HG03135 (cell line): ENCODE measurements around the gene DHRS7B.
"Not testable (repeated sequence)": the region's sequence is repeated elsewhere in the genome, so short reads cannot be mapped to it uniquely, and the experiment has no call there.

ENCODE experiments used
- ATAC-seq: cut with Tn5 transposase; IDR thresholded peaks from one replicate; pipeline ENCODE4 v1.9.1; 2021; ENCODE audit warnings: mild to moderate bottlenecking, moderate library complexity; ENCODE audit not compliant: unreplicated experiment

The DHRS7B gene

GRCh38 chr17:21176773-21177395, 50.1 kb downstream of the DHRS7B start:
- no peak for ATAC-seq

- ATAC-seq: no peak
These were observed 50.6 kb downstream of the DHRS7B start for GRCh38 chr17:21177401-21177800.

- ATAC-seq: no peak
These were observed 51.3 kb downstream of the DHRS7B start for GRCh38 chr17:21177854-21178600.

GRCh38 chr17:21183468-21183867, 56.7 kb downstream of the DHRS7B start:
- ATAC-seq: no peak

- no peak for ATAC-seq
These were observed 57.8 kb downstream of the DHRS7B start for GRCh38 chr17:21184570-21184969.

GRCh38 chr17:21185061-21185460, 58.3 kb downstream of the DHRS7B start:
- no peak for ATAC-seq

- ATAC-seq: no peak
These were observed 59.8 kb downstream of the DHRS7B start for GRCh38 chr17:21186399-21187187.

- ATAC-seq: no peak
These were observed 62.6 kb downstream of the DHRS7B start for GRCh38 chr17:21189361-21189760.

GRCh38 chr17:21190078-21190477, 63.3 kb downstream of the DHRS7B start:
- no peak for ATAC-seq

- ATAC-seq: no peak
These were observed 64.9 kb downstream of the DHRS7B start for GRCh38 chr17:21191698-21192097.

GRCh38 chr17:21192414-21192813, 65.7 kb downstream of the DHRS7B start:
- not testable (repeated sequence) for ATAC-seq

- ATAC-seq: no peak
These were observed 66.3 kb downstream of the DHRS7B start for GRCh38 chr17:21193031-21193430.

GRCh38 chr17:21194226-21194625, 67.5 kb downstream of the DHRS7B start:
- ATAC-seq: no peak

- ATAC-seq: no peak
These were observed 67.9 kb downstream of the DHRS7B start for GRCh38 chr17:21194703-21195102.

- ATAC-seq: no peak
These were observed 69.4 kb downstream of the DHRS7B start for GRCh38 chr17:21196126-21196525.

GRCh38 chr17:21198411-21198810, 71.6 kb downstream of the DHRS7B start:
- no peak for ATAC-seq

- no peak for ATAC-seq
These were observed 72.5 kb downstream of the DHRS7B start for GRCh38 chr17:21199311-21199710.

GRCh38 chr17:21199856-21200255, 73.1 kb downstream of the DHRS7B start:
- ATAC-seq: no peak

- ATAC-seq: no peak
These were observed 74.0 kb downstream of the DHRS7B start for GRCh38 chr17:21200590-21201297.

- ATAC-seq: no peak
These were observed 74.5 kb downstream of the DHRS7B start for GRCh38 chr17:21201298-21201595.

- ATAC-seq: no peak
These were observed 75.1 kb downstream of the DHRS7B start for GRCh38 chr17:21201874-21202273.
